HG03025 (cell line): ENCODE measurements around the gene SPATS2L.

ENCODE experiments used
- ATAC-seq: cut with Tn5 transposase; IDR thresholded peaks from one replicate; pipeline ENCODE4 v1.9.1; 2021; ENCODE audit warnings: mild to moderate bottlenecking, moderate library complexity; ENCODE audit not compliant: unreplicated experiment, low FRiP score

Gene SPATS2L

GRCh38 chr2:200484934-200485333 lies 178.4 kb downstream of the SPATS2L start:
- no peak for ATAC-seq

- ATAC-seq: no peak
Measured at GRCh38 chr2:200486529-200486928, 180.0 kb downstream of the SPATS2L start.

- ATAC-seq: no peak
Measured at GRCh38 chr2:200488169-200488568, 181.7 kb downstream of the SPATS2L start.

GRCh38 chr2:200490001-200490400 lies 183.5 kb downstream of the SPATS2L start:
- ATAC-seq: no peak

- no peak for ATAC-seq
Measured at GRCh38 chr2:200492656-200493055, 186.2 kb downstream of the SPATS2L start.

GRCh38 chr2:200494048-200494447 lies 187.6 kb downstream of the SPATS2L start:
- ATAC-seq: no peak

GRCh38 chr2:200496696-200497095 lies 190.2 kb downstream of the SPATS2L start:
- no peak for ATAC-seq

GRCh38 chr2:200498402-200499162 lies 192.1 kb downstream of the SPATS2L start:
- ATAC-seq: no peak

- ATAC-seq: no peak
Measured at GRCh38 chr2:200502196-200502595, 195.7 kb downstream of the SPATS2L start.

- no peak for ATAC-seq
Measured at GRCh38 chr2:200506679-200507078, 200.2 kb downstream of the SPATS2L start.

GRCh38 chr2:200507179-200507578 lies 200.7 kb downstream of the SPATS2L start:
- ATAC-seq: no peak

- peak; percentile 3 for ATAC-seq
Measured at GRCh38 chr2:200509235-200509611, 202.7 kb downstream of the SPATS2L start.

- ATAC-seq: peak; percentile 94
Measured at GRCh38 chr2:200509612-200510433, 203.3 kb downstream of the SPATS2L start, which contains the start of gene KCTD18. TSS of gene KCTD18 (minus strand) at chr2:200510068. CDS start at chr2:200507016, 3,052 bp downstream.

- ATAC-seq: no peak
Measured at GRCh38 chr2:200515155-200515554, 208.7 kb downstream of the SPATS2L start.

GRCh38 chr2:200523158-200523557 lies 216.7 kb downstream of the SPATS2L start:
- no peak for ATAC-seq

- ATAC-seq: no peak
Measured at GRCh38 chr2:200523604-200524003, 217.1 kb downstream of the SPATS2L start.

GRCh38 chr2:200525066-200525465 lies 218.6 kb downstream of the SPATS2L start:
- no peak for ATAC-seq

GRCh38 chr2:200525551-200525881 lies 219.0 kb downstream of the SPATS2L start:
- no peak for ATAC-seq

- ATAC-seq: peak; percentile 100
Measured at GRCh38 chr2:200525882-200526651, 219.6 kb downstream of the SPATS2L start, which contains the start of gene SGO2. TSS of gene SGO2 (plus strand) at chr2:200526207. CDS start at chr2:200532976, 6,769 bp downstream.

- ATAC-seq: no peak
Measured at GRCh38 chr2:200528228-200528627, 221.7 kb downstream of the SPATS2L start.
